A172 (cell line): ENCODE measurements around the gene CASS4. TPM values are rescaled to one million over a fixed set of nuclear protein-coding genes. Genes with fewer than 3 reads are reported as not detected.
A peak's percentile ranks its signal among the peaks of the same experiment; 100 is the strongest.

ENCODE experiments used
- DNase-seq: peaks from one replicate; pipeline ENCODE4 v3.0.0-alpha.2; 2015; ENCODE audit warnings: low spot score
- total RNA-seq: library from RNA; depleted of rRNA; stranded (reverse); fragments of >200 nt; shearing (Covaris generic); gene quantifications from 2 replicates; pipeline ENCODE4 v1.2.3, GENCODE V29; 2014

The CASS4 gene
- total RNA-seq, 1 experiment from 2014 or later = not detected

- DNase-seq = no peak
These were observed 33.5 kb downstream of the CASS4 start for GRCh38 chr20:56445540-56445939.

- no peak for DNase-seq
These were observed 35.2 kb downstream of the CASS4 start for GRCh38 chr20:56447227-56447626.

GRCh38 chr20:56449459-56449858 is 37.4 kb downstream of the CASS4 start:
- no peak for DNase-seq

GRCh38 chr20:56451056-56451765 is 39.2 kb downstream of the CASS4 start:
- no peak for DNase-seq

- DNase-seq = no peak
These were observed 41.3 kb downstream of the CASS4 start for GRCh38 chr20:56453352-56453751.

GRCh38 chr20:56454754-56455153 is 42.7 kb downstream of the CASS4 start:
- DNase-seq = no peak

GRCh38 chr20:56458206-56458821 is 46.3 kb downstream of the CASS4 start:
- no peak for DNase-seq

GRCh38 chr20:56460459-56460858 is 48.4 kb downstream of the CASS4 start:
- DNase-seq = no peak

- no peak for DNase-seq
These were observed 49.5 kb downstream of the CASS4 start for GRCh38 chr20:56461576-56461975.

GRCh38 chr20:56463428-56463827 is 51.4 kb downstream of the CASS4 start:
- no peak for DNase-seq

GRCh38 chr20:56465997-56466396 is 53.9 kb downstream of the CASS4 start:
- no peak for DNase-seq

- DNase-seq = no peak
These were observed 55.9 kb downstream of the CASS4 start for GRCh38 chr20:56467968-56468315.

GRCh38 chr20:56468316-56469076 is 56.4 kb downstream of the CASS4 start, which contains the start of gene RTF2:
TSS of gene RTF2 (plus strand) at chr20:56468627. CDS start at chr20:56468698, 71 bp downstream.
- DNase-seq = peak; percentile 87

- no peak for DNase-seq
These were observed 57.0 kb downstream of the CASS4 start for GRCh38 chr20:56469077-56469449.

GRCh38 chr20:56483970-56484369 is 71.9 kb downstream of the CASS4 start:
- no peak for DNase-seq

- no peak for DNase-seq
These were observed 75.2 kb downstream of the CASS4 start for GRCh38 chr20:56487216-56487615.

GRCh38 chr20:56488566-56488965 is 76.5 kb downstream of the CASS4 start:
- no peak for DNase-seq

- DNase-seq = no peak
These were observed 89.1 kb downstream of the CASS4 start for GRCh38 chr20:56501116-56501515.

GRCh38 chr20:56503916-56504315 is 91.9 kb downstream of the CASS4 start:
- DNase-seq = no peak

- DNase-seq = no peak
These were observed 92.4 kb downstream of the CASS4 start for GRCh38 chr20:56504373-56505005.

GRCh38 chr20:56506103-56506502 is 94.0 kb downstream of the CASS4 start:
- DNase-seq = no peak
